Activated T-cell treated with anti-CD3 and anti-CD28 coated beads, Interleukin-2, amount 50 U/mL, for 4 hours (primary cell): ENCODE measurements around the gene TAOK3. TPM values are rescaled to one million over a fixed set of nuclear protein-coding genes. Genes with fewer than 3 reads are reported as not detected.
"Not testable (repeated sequence)": the region's sequence is repeated elsewhere in the genome, so short reads cannot be mapped to it uniquely, and the experiment has no call there.

Experiments used
- ATAC-seq, 2 donors: fragments of 200-7000 bp; cut with Tn5 transposase; one replicate each; pipeline ENCODE4 v1.10.0; 2021
- DNase-seq: peaks from one replicate; pipeline ENCODE4 v3.0.0-alpha.2; 2020
- H3K27me3 Mint-ChIP-seq: one replicate; pipeline ENCODE4 v1.8.0; 2021; ENCODE audit warnings: low read depth, mixed read lengths
- H3K36me3 Mint-ChIP-seq: one replicate; pipeline ENCODE4 v1.8.0; 2022; ENCODE audit warnings: mixed read lengths; ENCODE audit not compliant: insufficient read depth
- H3K4me1 Mint-ChIP-seq: one replicate; pipeline ENCODE4 v1.8.0; 2021; ENCODE audit warnings: low read depth, mixed read lengths
- H3K4me3 Mint-ChIP-seq: one replicate; pipeline ENCODE4 v1.8.0; 2021; ENCODE audit warnings: mild to moderate bottlenecking, moderate library complexity, mixed read lengths
- H3K9me3 Mint-ChIP-seq: one replicate; pipeline ENCODE4 v1.8.0; 2021; ENCODE audit warnings: mixed read lengths
- total RNA-seq, 3 donors: library from RNA; stranded (reverse); gene quantifications; one replicate each; pipeline ENCODE4 v1.2.1, GENCODE V29; 2021

Gene TAOK3
- total RNA-seq, 3 donors from 2014 or later, result 39.8 to 46.5 (median 43.9) TPM

DNA sequence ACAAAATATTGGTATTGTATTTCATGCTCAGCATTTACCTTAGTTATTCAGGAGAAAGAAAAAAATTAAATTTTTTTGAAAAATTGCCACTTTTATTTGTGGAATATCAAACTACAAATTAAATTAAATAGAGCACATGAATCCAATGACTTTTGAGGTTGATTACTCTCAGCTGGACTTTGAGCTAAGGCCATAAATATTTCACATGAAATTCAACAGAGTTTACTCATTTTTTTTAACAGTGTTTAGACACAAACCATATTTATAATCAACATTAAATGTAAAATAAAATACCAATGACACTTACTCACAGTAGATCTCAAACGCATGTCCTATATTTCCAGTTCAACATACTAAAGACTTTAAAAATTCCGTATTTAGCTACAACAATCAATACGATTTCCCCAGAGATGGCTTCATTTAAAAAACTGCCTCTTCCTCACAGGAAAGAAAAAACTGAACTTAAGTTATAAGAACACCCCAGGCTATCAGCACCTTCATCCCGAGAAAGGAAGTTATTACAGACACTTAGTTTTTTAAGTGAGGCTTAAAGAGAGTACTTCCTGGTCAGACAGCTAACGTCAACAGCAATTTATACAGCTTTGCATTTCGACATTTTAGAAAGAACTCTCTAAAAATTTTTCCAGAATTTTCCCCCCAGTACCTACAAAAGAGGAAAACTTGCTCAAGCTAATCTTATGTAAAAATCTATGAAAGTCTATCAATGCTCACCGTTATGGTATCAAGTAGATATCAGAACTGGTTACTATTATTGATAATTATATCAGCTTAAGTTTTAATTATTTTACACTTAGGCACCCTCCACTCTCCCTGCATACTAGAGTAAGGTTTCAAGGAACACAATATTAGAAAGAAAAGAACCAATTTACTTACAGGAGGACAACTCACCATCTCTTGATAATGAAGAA lies 13.8 kb downstream of the TAOK3 start:
- H3K4me1 Mint-ChIP-seq, result peaks cover 51% of the 10 kb centered on the region
- ATAC-seq, result no peak

DNA sequence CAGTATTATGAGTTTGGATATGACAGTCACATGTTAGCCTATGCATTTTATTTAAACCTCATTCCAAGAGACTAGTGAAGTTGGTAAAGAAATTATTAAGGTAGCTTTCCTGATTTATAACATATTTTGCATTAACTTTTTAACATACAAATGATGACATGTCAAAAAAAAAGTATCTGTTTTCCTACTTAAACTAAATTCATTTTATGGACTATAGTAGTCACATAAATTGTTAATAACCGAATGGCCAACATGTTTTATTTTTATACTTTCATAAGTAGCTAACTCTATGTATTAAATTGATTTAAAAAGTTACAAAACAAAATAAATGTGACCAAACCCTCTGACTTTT lies 14.7 kb downstream of the TAOK3 start:
- peaks cover 55% of the 10 kb centered on the region for H3K4me1 Mint-ChIP-seq
- H3K27me3 Mint-ChIP-seq, result no peaks in the 10 kb centered on the region
- peak overlapping the region; percentile 90 for H3K4me3 Mint-ChIP-seq
- no peak for DNase-seq
- no peak for ATAC-seq
- H3K9me3 Mint-ChIP-seq, result no peaks in the 10 kb centered on the region
- peaks cover 11% of the 10 kb centered on the region for H3K36me3 Mint-ChIP-seq

More for the DNA sequence above, 13.8 kb downstream of the TAOK3 start:
- Mint-ChIP-seq H3K4me3 (peak overlapping the region; percentile 90), H3K36me3 (peaks cover 5% of the 10 kb centered on the region), H3K27me3 (no peaks in the 10 kb centered on the region), H3K9me3 (no peaks in the 10 kb centered on the region)
- no peak for DNase-seq

DNA sequence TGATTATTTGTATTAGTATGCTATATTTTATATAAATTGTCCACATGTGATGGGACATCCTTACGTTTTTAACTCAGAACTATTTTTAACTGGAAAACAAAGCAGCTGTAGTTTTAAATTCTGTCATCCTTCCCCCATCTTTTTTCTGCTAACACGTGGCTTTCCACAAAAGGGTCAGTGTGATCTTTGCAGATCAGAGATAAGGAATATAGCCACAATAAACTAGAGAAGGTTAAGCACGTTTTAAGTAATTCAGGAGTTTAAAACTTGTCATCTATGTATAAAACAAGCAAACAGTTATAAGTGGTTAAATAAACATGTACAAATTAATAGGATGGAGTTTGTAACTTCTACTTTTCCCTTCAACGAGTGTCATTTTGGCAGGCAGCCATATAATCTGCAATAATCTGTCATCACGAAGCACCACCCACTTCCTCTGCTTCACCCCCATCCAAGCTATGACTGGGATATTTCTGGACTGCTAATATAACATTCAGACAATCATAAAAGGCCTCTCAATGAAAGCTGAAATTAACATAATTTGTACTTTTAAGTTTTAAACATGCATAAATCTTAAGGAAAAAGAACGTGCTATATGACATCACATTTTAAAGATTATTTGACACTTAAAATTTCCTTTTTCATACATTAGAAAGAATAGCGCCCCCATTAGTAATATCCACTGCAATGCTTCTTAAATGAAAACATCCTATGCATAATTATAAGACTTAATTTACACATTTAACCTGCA lies 15.3 kb downstream of the TAOK3 start:
- Mint-ChIP-seq H3K4me3 (peak overlapping the region; percentile 90), H3K27me3 (no peaks in the 10 kb centered on the region), H3K36me3 (peaks cover 12% of the 10 kb centered on the region), H3K4me1 (peaks cover 56% of the 10 kb centered on the region), H3K9me3 (no peaks in the 10 kb centered on the region)
- ATAC-seq, result peak; percentile 68 to 76
- peak; percentile 30 for DNase-seq

DNA sequence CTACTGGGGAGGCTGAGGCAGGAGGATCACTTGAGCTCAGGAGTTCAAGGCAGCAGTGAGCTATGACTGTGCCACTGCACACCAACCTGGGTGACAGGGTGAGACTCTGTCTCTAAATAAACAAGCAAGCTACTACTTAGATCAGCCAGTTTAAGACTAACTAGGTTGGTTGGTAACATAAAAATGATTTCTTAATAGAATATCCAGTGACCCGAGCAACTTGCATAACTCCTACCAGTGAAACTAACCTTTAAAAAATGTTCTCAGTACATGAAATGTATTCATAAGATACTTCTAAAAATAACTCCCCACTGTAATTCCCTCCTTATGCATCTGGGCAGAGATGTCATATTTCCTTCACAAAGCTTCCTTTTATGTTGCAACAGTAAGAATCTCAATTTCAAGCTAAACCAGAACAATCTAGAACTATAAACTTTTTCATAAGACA lies 15.9 kb downstream of the TAOK3 start:
- peaks cover 56% of the 10 kb centered on the region for H3K4me1 Mint-ChIP-seq
- peak; percentile 25 to 48 for ATAC-seq

DNA sequence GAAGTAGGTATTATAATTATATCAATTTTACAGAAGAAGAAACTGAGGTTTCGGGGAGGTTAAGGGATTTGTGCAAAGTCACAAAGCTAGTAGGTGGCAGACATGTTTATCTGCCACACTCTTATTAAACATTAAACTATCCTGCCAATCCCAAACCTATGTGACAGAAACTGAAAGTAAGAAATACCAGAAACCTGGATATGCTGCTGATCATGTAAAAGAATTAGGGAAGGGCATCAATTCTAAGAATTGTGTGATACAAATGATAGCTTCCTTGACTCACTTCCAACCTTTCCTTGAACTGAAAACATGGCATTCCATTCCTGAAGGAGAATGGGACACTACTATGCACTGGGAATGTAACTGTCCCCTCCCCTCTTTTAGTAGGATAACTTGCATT lies 16.9 kb downstream of the TAOK3 start:
- DNase-seq (no peak), ATAC-seq (no peak)
- H3K27me3 Mint-ChIP-seq, result no peaks in the 10 kb centered on the region
- no peak overlapping the region for H3K4me3 Mint-ChIP-seq
- no peaks in the 10 kb centered on the region for H3K9me3 Mint-ChIP-seq
- H3K4me1 Mint-ChIP-seq, result peaks cover 56% of the 10 kb centered on the region
- peaks cover 12% of the 10 kb centered on the region for H3K36me3 Mint-ChIP-seq

More for the DNA sequence above, 15.9 kb downstream of the TAOK3 start:
- Mint-ChIP-seq H3K4me3 (peak overlapping the region; percentile 90), H3K9me3 (no peaks in the 10 kb centered on the region), H3K36me3 (peaks cover 12% of the 10 kb centered on the region), H3K27me3 (no peaks in the 10 kb centered on the region)
- no peak for DNase-seq

DNA sequence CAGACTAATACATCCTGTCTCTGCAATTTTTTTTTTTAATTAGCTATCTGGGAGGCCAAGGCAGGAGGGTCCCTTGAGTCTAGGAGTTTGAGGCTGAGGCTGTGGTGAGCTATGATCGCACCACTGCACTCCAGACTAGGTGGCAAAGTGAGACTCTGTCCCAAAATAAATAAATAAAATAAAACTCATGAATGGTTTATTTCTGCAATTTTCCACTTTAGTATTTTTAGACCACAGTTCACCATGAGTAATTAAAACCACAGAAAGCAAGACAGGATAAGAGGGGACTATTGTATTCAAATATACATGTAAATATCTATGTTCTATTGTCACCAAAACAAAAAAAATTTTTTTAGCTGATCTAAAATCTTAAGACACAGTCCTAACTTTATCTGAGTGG lies 17.8 kb downstream of the TAOK3 start:
- Mint-ChIP-seq H3K4me3 (no peak overlapping the region), H3K4me1 (peaks cover 57% of the 10 kb centered on the region), H3K9me3 (no peaks in the 10 kb centered on the region), H3K36me3 (peaks cover 12% of the 10 kb centered on the region), H3K27me3 (no peaks in the 10 kb centered on the region)
- no peak for ATAC-seq
- DNase-seq, result no peak

DNA sequence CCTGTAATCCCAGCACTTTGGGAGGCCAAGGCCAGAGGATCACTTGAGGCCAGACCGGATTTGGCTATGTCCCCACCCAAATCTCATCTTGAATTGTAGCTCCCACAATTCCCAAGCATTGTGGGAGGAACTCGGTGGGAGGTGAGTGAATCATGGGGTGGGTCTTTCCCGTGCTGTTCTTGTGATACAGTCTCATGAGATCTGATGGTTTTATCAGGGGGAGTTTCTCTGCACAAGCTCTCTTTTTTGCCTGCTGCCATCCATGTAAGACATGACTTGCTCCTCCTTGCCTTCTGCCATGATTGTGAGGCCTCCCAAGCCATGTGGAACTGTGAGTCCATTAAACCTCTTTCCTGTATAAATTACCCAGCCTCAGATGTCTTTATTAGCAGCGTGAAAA lies 18.2 kb downstream of the TAOK3 start:
- not testable (repeated sequence) for H3K4me3 Mint-ChIP-seq, DNase-seq, H3K9me3 Mint-ChIP-seq, H3K27me3 Mint-ChIP-seq, ATAC-seq
- Mint-ChIP-seq H3K4me1 (peaks cover 53% of the 10 kb centered on the region), H3K36me3 (peaks cover 12% of the 10 kb centered on the region)

DNA sequence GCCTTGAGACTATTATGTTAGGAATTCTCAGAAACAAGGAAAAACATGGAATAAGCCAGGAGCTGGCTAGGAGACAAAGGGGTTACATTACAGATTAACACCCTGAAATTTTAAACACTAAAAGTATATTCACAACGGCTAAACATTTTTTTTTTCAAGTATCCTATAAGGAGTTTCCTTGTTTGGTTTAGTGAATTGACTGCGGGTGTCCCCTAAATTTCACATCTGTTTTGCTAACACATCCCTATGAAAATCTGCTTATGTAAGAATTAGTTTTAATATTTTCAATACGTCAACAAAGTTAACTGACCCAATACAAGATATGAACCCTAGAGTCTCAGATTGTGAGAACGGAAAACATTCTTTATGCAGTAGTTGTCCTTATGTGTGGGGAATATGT lies 19.0 kb downstream of the TAOK3 start:
- ATAC-seq (no peak), DNase-seq (no peak)
- H3K4me1 Mint-ChIP-seq, result peaks cover 52% of the 10 kb centered on the region
- H3K36me3 Mint-ChIP-seq, result peaks cover 12% of the 10 kb centered on the region
- H3K9me3 Mint-ChIP-seq, result no peaks in the 10 kb centered on the region
- no peaks in the 10 kb centered on the region for H3K27me3 Mint-ChIP-seq
- no peak overlapping the region for H3K4me3 Mint-ChIP-seq

DNA sequence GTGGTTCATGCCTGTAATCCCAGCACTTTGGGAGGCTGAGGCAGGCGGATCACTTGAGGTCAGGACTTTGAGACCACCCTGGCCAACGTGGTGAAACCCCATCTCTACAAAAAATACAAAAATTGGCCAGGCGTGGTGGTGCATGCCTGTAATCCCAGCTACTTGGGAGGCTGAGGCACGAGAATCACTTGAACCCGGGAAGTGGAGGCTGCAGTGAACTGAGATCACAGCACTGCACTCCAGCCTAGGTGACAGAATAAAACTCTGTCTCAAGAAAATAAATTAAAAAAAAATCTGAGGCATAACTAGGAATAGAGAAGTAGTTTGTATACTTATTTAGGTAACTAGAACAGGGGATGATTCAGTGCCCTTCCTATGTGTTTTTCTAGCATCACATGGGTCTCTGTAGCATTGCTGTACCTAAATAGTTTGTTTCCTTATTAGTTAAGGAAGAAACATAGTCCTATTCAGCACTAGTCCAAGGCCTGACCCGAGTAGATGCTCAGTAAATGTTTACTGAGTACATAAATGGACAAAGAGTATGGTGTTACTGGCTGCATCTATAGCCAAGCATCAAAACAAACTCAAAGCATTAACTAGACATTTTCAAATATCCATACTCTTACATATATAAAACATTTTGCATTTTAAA lies 21.7 kb downstream of the TAOK3 start:
- no peak for DNase-seq
- Mint-ChIP-seq H3K9me3 (no peaks in the 10 kb centered on the region), H3K4me1 (peaks cover 53% of the 10 kb centered on the region)

DNA sequence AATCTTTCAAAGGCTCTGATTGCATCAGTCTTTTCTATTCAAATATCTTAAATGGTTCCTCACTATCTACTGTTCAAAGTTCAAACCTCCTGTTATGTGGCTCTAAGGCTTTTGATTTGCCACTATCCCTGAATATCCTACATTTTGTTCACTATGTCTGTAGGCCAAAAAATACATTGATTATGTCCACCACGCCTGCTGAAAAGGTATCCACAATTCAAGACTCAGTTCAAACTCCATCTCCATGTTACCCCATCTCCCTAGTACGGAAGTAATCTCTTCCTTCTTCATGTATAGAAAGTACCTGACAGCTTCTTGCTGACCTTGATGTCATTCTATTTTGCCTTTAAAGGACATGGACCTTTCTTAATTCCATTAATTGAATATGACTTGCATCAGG lies 24.8 kb downstream of the TAOK3 start:
- DNase-seq (no peak), ATAC-seq (no peak)
- peaks cover 2% of the 10 kb centered on the region for H3K36me3 Mint-ChIP-seq
- no peaks in the 10 kb centered on the region for H3K9me3 Mint-ChIP-seq
- no peaks in the 10 kb centered on the region for H3K27me3 Mint-ChIP-seq
- peaks cover 38% of the 10 kb centered on the region for H3K4me1 Mint-ChIP-seq
- no peak overlapping the region for H3K4me3 Mint-ChIP-seq

More for the DNA sequence above, 21.7 kb downstream of the TAOK3 start:
- no peak overlapping the region for H3K4me3 Mint-ChIP-seq
- peaks cover 14% of the 10 kb centered on the region for H3K36me3 Mint-ChIP-seq
- no peak for ATAC-seq
- H3K27me3 Mint-ChIP-seq, result no peaks in the 10 kb centered on the region

DNA sequence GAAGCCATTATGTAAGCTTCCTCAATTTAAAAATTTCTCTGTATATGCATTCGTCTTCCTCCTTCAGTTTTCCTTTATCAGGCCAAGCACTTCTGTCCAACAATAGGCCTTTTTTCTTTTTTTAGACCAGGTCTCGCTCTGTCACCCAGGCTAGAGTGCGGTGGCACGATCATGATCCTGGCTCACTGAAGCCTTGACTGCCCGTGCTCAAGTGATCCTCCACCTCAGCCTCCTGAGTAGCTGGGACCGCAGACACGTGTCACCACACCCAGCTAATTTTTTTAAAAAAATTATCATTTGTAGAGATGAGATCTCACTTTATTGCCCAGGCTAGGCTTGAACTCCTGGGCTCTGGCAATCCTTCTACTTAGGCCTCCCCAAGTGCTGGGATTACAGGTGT lies 25.8 kb downstream of the TAOK3 start:
- no peak for ATAC-seq
- no peak for DNase-seq
- no peaks in the 10 kb centered on the region for H3K27me3 Mint-ChIP-seq
- no peak overlapping the region for H3K4me3 Mint-ChIP-seq
- peaks cover 1% of the 10 kb centered on the region for H3K36me3 Mint-ChIP-seq
- peaks cover 40% of the 10 kb centered on the region for H3K4me1 Mint-ChIP-seq
- H3K9me3 Mint-ChIP-seq, result no peaks in the 10 kb centered on the region

DNA sequence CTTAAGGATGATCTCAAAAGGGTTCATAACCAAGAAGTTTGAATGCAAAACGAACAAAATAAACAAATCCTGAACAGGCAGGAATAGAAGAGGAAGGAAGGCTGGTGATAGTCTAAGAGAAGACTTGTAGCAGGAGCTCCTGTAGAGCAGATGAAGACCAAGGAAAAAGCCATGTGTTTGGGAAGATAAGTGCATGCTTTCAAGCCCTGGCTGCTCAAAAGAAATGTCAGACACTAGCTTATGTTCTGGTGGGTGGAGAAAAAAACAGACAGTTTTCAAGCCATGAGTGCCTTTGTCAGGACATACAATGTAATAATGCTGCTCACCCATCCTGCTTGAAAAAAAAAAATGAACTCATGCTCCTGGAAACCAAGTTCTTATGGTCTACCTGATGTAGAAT lies 27.4 kb downstream of the TAOK3 start:
- no peak for ATAC-seq
- no peak overlapping the region for H3K4me3 Mint-ChIP-seq

DNA sequence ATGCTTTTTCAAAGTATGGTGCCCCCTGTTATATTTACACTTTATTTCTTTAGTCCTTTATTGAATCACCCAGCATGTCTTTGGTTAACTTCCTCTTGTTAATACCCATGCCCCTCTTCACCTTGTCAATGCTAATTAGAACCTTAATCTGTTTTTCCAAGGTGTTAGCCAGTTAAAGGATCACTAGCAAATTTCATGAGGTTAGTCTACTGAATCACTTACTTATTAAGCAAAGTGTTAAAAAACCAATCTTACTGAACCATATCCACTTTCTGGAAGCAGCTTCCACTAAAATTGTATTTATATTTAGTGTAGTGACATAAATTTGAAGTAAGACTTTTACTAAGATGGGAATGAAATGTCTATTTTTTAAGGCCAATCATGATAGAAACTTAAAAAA lies 27.9 kb downstream of the TAOK3 start:
- Mint-ChIP-seq H3K4me1 (peaks cover 38% of the 10 kb centered on the region), H3K36me3 (peaks cover 3% of the 10 kb centered on the region), H3K4me3 (no peak overlapping the region), H3K27me3 (no peaks in the 10 kb centered on the region), H3K9me3 (no peaks in the 10 kb centered on the region)
- DNase-seq, result no peak
- no peak for ATAC-seq

More for the DNA sequence above, 27.4 kb downstream of the TAOK3 start:
- no peaks in the 10 kb centered on the region for H3K27me3 Mint-ChIP-seq
- H3K9me3 Mint-ChIP-seq, result no peaks in the 10 kb centered on the region
- DNase-seq, result no peak
- peaks cover 1% of the 10 kb centered on the region for H3K36me3 Mint-ChIP-seq
- H3K4me1 Mint-ChIP-seq, result peaks cover 41% of the 10 kb centered on the region

DNA sequence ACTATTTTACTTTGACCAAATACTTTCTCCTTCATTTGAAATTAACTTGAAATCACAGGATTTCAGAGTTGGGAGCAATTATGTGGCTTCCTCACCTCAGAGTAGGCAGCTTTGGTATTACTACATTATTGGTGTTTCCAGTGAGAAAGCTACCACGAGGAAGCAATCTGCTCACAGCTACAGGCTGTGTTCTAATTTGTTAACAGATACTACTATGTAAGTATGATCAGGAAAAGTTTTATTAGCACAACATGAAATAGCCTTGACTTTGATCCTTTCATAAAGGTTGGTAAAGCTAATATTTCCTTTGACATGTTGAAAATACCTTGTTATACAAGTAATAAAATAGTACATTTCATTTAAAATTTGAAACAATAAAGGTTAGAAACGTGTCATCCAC lies 30.6 kb downstream of the TAOK3 start:
- no peaks in the 10 kb centered on the region for H3K27me3 Mint-ChIP-seq
- peaks cover 12% of the 10 kb centered on the region for H3K36me3 Mint-ChIP-seq
- no peak overlapping the region for H3K4me3 Mint-ChIP-seq
- ATAC-seq (no peak), DNase-seq (no peak)
- H3K4me1 Mint-ChIP-seq, result peaks cover 39% of the 10 kb centered on the region
- no peaks in the 10 kb centered on the region for H3K9me3 Mint-ChIP-seq
